Measurements from ENCODE around the gene AIF1L. TPM values are rescaled to one million over a fixed set of nuclear protein-coding genes. Genes with fewer than 3 reads are reported as not detected.

Gene AIF1L
- total RNA-seq, 1 donor from 2014 or later = 16.3 TPM

DNA sequence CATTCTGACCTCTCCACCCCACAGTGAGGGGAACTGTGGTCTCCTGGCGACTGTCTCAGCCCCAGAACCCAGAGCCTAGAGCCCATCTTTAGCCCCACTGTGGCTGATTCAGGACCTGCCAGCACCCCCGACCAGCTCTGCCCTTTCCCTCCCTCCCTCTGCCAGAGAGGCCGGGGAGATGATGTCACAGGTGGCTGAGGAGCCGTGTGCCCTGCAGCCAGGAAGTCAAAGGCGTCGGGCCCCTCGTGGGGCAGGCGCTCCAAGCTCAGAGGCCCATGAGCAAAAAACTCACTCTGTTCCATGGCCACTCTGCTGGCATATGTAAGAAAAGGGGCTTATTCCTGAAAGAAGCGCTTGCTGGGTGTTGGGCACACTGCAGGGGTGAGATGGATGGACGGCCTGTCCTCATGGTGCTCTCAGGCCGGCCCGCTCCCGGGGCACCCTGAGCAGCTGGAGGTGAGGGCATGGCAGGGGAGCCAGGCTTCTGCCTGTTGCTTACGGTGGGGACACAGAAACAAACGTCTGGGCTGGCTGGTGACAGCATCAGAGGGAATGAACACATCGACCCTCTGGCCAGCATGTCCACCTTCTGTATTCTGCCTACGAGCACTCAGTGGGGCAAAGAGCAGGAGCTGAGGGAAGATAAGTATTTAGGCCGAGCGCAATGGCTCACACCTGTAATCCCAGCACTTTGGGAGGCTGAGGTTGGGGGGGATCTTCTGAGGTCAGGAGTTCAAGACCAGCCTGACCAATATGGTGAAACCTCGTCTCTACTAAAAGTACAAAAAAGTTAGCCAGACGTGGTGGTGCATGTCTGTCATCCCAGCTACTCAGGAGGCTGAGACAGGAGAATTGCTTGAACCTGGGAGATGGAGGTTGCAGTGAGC, 46.3 kb upstream of the AIF1L start:
- Mint-ChIP-seq H3K36me3 (ENCODE audit: low read depth, unreplicated experiment) (peaks cover 3% of the 10 kb centered on the region), H3K9me3 (ENCODE audit: unreplicated experiment) (no peaks in the 10 kb centered on the region), H3K27me3 (ENCODE audit: unreplicated experiment) (peaks cover 2% of the 10 kb centered on the region), H3K4me3 (ENCODE audit: unreplicated experiment) (no peak overlapping the region), H3K4me1 (ENCODE audit: unreplicated experiment) (no peaks in the 10 kb centered on the region), H3K27ac (ENCODE audit: unreplicated experiment) (no peak overlapping the region)
- TF ChIP-seq CTCF (IDR thresholded peaks at IDR 0.05; ENCODE audit: unreplicated experiment) = no peak
- DNase-seq (ENCODE audit: low spot score) = no peak

DNA sequence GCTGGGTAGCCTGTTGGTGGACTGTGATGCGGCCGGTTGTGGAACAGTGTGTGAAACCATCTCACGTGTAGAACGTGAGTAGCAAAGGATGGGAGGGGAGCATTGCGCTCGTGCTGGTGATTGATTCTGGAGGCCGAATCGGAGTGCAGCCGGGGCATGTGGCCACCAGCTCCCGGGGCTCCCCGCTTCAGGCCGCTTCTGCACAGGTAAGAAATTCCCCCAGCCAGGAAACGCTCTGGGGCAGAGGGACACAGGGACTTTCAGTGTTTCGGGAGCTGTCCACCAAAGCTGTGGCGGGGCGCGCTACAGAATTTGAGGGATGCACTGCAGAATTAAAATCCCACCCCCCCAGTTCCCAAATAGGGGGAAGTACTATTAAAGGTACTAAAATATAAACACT, 45.5 kb upstream of the AIF1L start:
- H3K9me3 Mint-ChIP-seq (ENCODE audit: unreplicated experiment) = no peaks in the 10 kb centered on the region
- no peak overlapping the region for H3K27ac Mint-ChIP-seq (ENCODE audit: unreplicated experiment)
- H3K36me3 Mint-ChIP-seq (ENCODE audit: low read depth, unreplicated experiment) = peaks cover 3% of the 10 kb centered on the region
- no peak for TF ChIP-seq CTCF (IDR thresholded peaks at IDR 0.05; ENCODE audit: unreplicated experiment)
- no peak for DNase-seq (ENCODE audit: low spot score)
- peaks cover 2% of the 10 kb centered on the region for H3K27me3 Mint-ChIP-seq (ENCODE audit: unreplicated experiment)
- H3K4me1 Mint-ChIP-seq (ENCODE audit: unreplicated experiment) = no peaks in the 10 kb centered on the region
- H3K4me3 Mint-ChIP-seq (ENCODE audit: unreplicated experiment) = no peak overlapping the region

DNA sequence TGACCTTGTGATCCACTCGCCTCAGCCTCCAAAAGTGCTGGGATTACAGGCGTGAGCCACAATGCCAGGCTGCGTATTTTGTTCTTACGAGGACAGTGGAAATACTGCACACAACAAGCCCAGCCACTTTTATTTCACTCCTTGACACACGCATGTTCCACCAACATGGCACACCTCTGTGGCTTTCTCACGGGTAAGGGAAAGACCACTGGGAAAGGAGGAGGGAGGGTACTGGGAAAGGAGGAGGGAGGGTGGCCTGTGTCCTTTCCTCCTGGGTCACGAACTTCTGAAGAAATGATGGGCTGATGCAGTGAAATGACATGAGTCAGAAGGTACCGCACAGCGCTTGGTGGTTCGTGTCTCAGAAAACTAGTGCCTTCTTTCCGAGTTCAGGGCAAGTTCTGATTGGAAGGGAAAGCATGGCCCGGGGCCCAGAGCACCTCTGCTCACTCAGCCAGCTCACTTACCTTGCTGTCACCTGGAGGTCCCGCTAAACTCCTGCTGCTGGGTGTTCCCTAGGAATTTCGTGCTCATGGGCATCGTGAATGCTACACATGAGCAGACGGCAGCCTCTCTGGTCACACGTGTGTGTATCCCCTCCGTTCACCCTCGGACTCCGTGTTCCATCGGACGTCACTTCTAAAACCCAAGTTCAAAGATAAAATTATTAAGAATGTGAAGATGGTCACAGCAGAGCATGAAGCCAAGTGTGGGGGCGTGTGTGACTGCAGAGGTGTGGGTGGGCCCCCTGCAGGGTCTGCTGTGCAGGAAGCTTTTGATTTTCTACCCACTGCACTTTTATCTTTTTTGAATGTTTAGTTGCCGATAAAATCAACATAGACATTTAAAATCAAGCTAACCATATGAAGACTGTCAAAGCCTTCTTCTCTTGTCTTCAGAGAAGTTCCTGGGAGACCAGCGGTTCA, 44.5 kb upstream of the AIF1L start:
- DNase-seq (ENCODE audit: low spot score) = no peak
- Mint-ChIP-seq H3K4me3 (ENCODE audit: unreplicated experiment) (no peak overlapping the region), H3K36me3 (ENCODE audit: low read depth, unreplicated experiment) (peaks cover 3% of the 10 kb centered on the region), H3K27me3 (ENCODE audit: unreplicated experiment) (peaks cover 2% of the 10 kb centered on the region), H3K4me1 (ENCODE audit: unreplicated experiment) (no peaks in the 10 kb centered on the region), H3K9me3 (ENCODE audit: unreplicated experiment) (no peaks in the 10 kb centered on the region), H3K27ac (ENCODE audit: unreplicated experiment) (no peak overlapping the region)
- TF ChIP-seq CTCF (IDR thresholded peaks at IDR 0.05; ENCODE audit: unreplicated experiment) = no peak

DNA sequence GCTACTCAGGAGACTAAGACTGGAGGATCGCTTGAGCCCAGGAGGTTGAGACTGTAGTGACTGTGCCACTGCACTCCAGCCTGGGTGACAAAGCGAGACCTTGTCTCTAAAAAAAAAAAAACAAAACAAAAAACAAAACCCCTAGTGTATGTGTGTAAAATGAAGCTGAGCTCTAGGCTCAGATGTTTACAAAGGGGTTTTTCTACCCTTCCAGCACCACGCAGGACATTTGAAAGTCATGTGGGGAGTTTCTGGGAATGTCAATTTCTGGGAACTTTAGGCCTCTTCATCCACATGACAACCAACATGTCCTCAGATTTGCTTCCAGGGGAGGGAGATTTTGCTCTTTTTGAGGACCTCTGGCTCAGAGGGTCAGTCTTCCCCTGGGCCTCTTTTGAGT, 42.4 kb upstream of the AIF1L start:
- H3K36me3 Mint-ChIP-seq (ENCODE audit: low read depth, unreplicated experiment) = peaks cover 3% of the 10 kb centered on the region
- H3K4me3 Mint-ChIP-seq (ENCODE audit: unreplicated experiment) = no peak overlapping the region
- no peaks in the 10 kb centered on the region for H3K9me3 Mint-ChIP-seq (ENCODE audit: unreplicated experiment)

More for the DNA sequence above, 42.4 kb upstream of the AIF1L start:
- H3K27ac Mint-ChIP-seq (ENCODE audit: unreplicated experiment) = no peak overlapping the region
- no peak for DNase-seq (ENCODE audit: low spot score)
- H3K4me1 Mint-ChIP-seq (ENCODE audit: unreplicated experiment) = no peaks in the 10 kb centered on the region
- TF ChIP-seq CTCF (IDR thresholded peaks at IDR 0.05; ENCODE audit: unreplicated experiment) = no peak
- peaks cover 2% of the 10 kb centered on the region for H3K27me3 Mint-ChIP-seq (ENCODE audit: unreplicated experiment)
